ENCODE measurements around the gene NAPEPLD. TPM values are rescaled to one million over a fixed set of nuclear protein-coding genes. Genes with fewer than 3 reads are reported as not detected.
A peak's percentile ranks its signal among the peaks of the same experiment; 100 is the strongest.

The NAPEPLD gene
- total RNA-seq, 1 experiment from 2014 or later = 19.2 TPM

- Histone ChIP-seq H3K27me3 (ENCODE audit: control insufficient read depth, insufficient read depth, low read length) (no peaks in the 10 kb centered on the region), H3K9me3 (ENCODE audit: control insufficient read depth, insufficient read depth, low read depth, low read length) (no peaks in the 10 kb centered on the region), H3K36me3 (ENCODE audit: control insufficient read depth, insufficient read depth, low read length) (no peaks in the 10 kb centered on the region), H3K4me1 (ENCODE audit: control insufficient read depth, insufficient read depth, low read length) (no peaks in the 10 kb centered on the region; the same call in 1 of the 2 replicates), H3K4me3 (ENCODE audit: low read depth in 2 of 2, low read length in 2 of 2) (no peak overlapping the region), H3K27ac (ENCODE audit: low read length) (no peak overlapping the region)
- no peak for ATAC-seq
- TF ChIP-seq CTCF (IDR thresholded peaks at IDR 0.05) = no peak
- no peak for TF ChIP-seq SIN3A (IDR thresholded peaks at IDR 0.05; ENCODE audit: borderline replicate concordance, insufficient read depth, low read depth, low read length)
- TF ChIP-seq REST (IDR thresholded peaks at IDR 0.05; ENCODE audit: insufficient read depth in 1 of 2, low read depth in 2 of 2, low read length in 1 of 2) = no peak
- TF ChIP-seq POLR2AphosphoS5 (IDR thresholded peaks at IDR 0.05; ENCODE audit: low read depth, low read length) = no peak
- no peak for TF ChIP-seq TCF7L2 (IDR thresholded peaks at IDR 0.05; ENCODE audit: low read depth, low read length)
- ChIA-PET CTCF (no interaction called here), POLR2A (no interaction called here)
- in situ Hi-C loops (cut with HindIII; ENCODE audit: low pct_unique_long_range_greater_than_20kb, low sequenced_read_pairs) = no loop called here
- intact Hi-C loops (cut with micrococcal nuclease; ENCODE audit: unreplicated experiment) = no loop called here
- BruUV-seq (replicated peaks) = no TSS peak
- no peak for DNase-seq (ENCODE audit: low read depth, low spot score)
Measured at GRCh38 chr7:103068414-103069403, 80.2 kb downstream of the NAPEPLD start.

DNA sequence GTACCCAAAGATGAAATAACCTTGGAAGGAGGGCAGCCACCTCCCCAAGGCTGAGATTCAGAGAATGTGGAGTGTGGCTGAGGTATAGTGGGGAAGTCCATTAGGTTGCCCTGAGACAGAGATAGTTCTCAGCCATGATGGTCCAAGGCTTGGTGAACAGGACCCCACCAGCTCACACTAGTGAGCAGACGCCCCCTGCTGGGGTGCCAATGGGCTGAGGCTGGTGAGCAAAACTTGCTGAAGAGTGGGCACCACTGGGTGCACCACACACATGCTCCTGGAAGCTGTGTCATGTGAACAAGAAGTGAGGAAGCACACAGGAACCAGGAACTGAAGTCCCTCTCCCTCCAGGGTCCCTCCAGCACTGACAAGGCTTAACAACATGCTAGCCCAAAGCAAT, 83.2 kb downstream of the NAPEPLD start:
- no TSS peak for BruUV-seq (replicated peaks)
- Histone ChIP-seq H3K4me1 (ENCODE audit: control insufficient read depth, insufficient read depth, low read length) (peaks cover 7% of the 10 kb centered on the region; the same call in 1 of the 2 replicates), H3K36me3 (ENCODE audit: control insufficient read depth, insufficient read depth, low read length) (no peaks in the 10 kb centered on the region), H3K4me3 (ENCODE audit: low read depth in 2 of 2, low read length in 2 of 2) (no peak overlapping the region), H3K9me3 (ENCODE audit: control insufficient read depth, insufficient read depth, low read depth, low read length) (no peaks in the 10 kb centered on the region), H3K27ac (ENCODE audit: low read length) (no peak overlapping the region), H3K27me3 (ENCODE audit: control insufficient read depth, insufficient read depth, low read length) (no peaks in the 10 kb centered on the region)
- peak; percentile 72 for ATAC-seq
- TF ChIP-seq POLR2AphosphoS5 (IDR thresholded peaks at IDR 0.05; ENCODE audit: low read depth, low read length) = no peak
- no peak for TF ChIP-seq SIN3A (IDR thresholded peaks at IDR 0.05; ENCODE audit: borderline replicate concordance, insufficient read depth, low read depth, low read length)
- TF ChIP-seq REST (IDR thresholded peaks at IDR 0.05; ENCODE audit: insufficient read depth in 1 of 2, low read depth in 2 of 2, low read length in 1 of 2) = no peak
- TF ChIP-seq CTCF (IDR thresholded peaks at IDR 0.05) = peak; percentile 69
- TF ChIP-seq TCF7L2 (IDR thresholded peaks at IDR 0.05; ENCODE audit: low read depth, low read length) = no peak
- in situ Hi-C loops (cut with HindIII; ENCODE audit: low pct_unique_long_range_greater_than_20kb, low sequenced_read_pairs) = no loop called here
- POLR2A ChIA-PET = no interaction called here
- intact Hi-C loops (cut with micrococcal nuclease; ENCODE audit: unreplicated experiment) = no loop called here
- no peak for DNase-seq (ENCODE audit: low read depth, low spot score)
- CTCF ChIA-PET = no interaction called here
